GM12891 (cell line): ENCODE measurements around the gene MYRF.

Source experiments
- DNase-seq: peaks from one replicate; pipeline ENCODE4 v3.0.0; 2011; ENCODE audit warnings: low spot score; ENCODE audit not compliant: insufficient read length
- FAIRE-seq: peaks from 2 replicates; lab custom pipeline; 2011; peaks lifted over from hg19 to GRCh38; lab: Jason Lieb, UNC
- PAX5 ChIP-seq: IDR thresholded peaks from 2 replicates; pipeline ENCODE4 v1.6.1; 2011; ENCODE audit warnings: low read length, moderate library complexity, mild to moderate bottlenecking; ENCODE audit not compliant: insufficient read depth, severe bottlenecking
- POLR2A ChIP-seq: IDR thresholded peaks from 2 replicates; pipeline ENCODE4 v1.6.1; 2011; ENCODE audit warnings: low read depth, low read length, control low read depth
- POLR2AphosphoS5 ChIP-seq: IDR thresholded peaks from 2 replicates; pipeline ENCODE4 v1.6.1; 2011; ENCODE audit warnings: low read depth, low read length, control low read depth
- POU2F2 ChIP-seq: IDR thresholded peaks from 2 replicates; pipeline ENCODE4 v1.6.1; 2011; ENCODE audit warnings: low read depth, mild to moderate bottlenecking, control low read depth, low read length, moderate library complexity
- SPI1 ChIP-seq: IDR thresholded peaks from 2 replicates; pipeline ENCODE4 v1.6.1; 2011; ENCODE audit warnings: low read depth, low read length, control low read depth
- TAF1 ChIP-seq: IDR thresholded peaks from 2 replicates; pipeline ENCODE4 v1.6.1; 2011; ENCODE audit warnings: low read depth, low read length, control low read depth

MYRF gene

GRCh38 chr11:61799665-61800284 lies 47.3 kb downstream of the MYRF start:
- TF ChIP-seq POU2F2 (no peak), PAX5 (no peak), POLR2AphosphoS5 (no peak), SPI1 (no peak), TAF1 (no peak), POLR2A (no peak)
- FAIRE-seq, result no peak
- DNase-seq, result no peak

DNA sequence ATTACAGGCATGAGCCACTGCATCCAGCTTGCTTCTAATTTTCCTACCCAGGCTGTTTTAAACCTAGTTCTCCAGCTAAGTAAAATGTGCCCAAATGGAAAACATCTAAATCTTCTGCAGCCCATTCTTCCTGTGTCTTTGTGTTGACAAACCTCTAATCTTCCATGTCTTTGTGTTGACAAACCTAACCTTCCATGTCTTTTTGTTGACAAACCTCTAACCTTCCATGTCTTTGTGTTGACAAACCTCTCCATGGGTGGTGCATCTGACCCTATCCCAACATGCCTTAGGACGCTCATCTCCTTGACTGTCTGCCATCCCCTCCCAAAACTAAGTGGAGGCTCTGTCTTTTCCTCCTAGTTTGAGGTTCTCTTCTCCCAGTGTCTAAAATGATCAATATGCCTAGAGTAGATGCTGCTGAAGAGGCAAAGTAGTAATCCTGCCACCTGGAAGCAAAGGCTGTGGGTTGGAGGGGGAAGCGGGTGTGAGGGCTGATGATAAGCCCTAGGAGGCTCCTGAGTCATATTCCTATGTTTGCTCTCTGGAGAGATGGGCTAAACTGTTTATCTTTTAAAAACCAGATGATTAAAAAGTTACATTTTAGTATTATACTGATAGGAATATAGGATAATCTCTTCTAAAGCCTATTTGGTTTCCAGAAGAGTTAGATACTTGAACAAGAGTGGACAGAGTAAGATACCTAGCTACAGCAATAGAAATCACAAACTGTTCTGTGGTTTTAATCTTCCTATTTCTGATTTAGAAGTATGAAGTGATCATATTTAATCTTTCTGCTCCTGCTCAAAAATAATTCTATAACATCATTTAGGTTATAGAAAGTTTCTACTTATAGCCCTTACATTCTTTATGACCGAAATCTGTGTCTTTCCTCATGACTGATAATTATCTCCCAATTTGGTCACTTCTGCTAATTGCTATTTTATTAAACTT lies 48.2 kb downstream of the MYRF start:
- TF ChIP-seq POLR2A (no peak), PAX5 (no peak), SPI1 (no peak), TAF1 (no peak), POLR2AphosphoS5 (no peak), POU2F2 (no peak)
- FAIRE-seq, result no peak
- no peak for DNase-seq

DNA sequence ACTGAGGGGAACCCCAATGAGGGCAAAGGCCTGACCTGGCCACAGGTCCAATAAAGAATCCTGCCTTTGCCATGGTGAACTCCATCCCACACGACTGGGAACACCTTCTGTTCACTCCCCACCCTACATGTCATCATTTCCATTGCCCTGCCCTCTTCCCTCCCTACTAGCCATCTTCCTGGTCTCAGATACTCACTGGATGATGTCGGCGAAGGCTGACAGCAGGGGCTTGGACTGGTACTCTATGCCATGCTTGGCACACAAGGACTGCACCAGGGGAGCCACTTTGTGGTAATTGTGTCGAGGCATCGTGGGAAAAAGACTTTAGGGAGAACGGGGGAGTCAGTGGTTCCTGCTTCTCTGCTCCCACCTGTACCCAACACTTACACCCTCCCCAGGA lies 50.2 kb downstream of the MYRF start:
- FAIRE-seq, result no peak

GRCh38 chr11:61803889-61804647 lies 51.6 kb downstream of the MYRF start:
- TF ChIP-seq TAF1, result no peak
- no peak for TF ChIP-seq PAX5
- TF ChIP-seq POLR2A, result no peak
- no peak for TF ChIP-seq POU2F2
- TF ChIP-seq SPI1, result no peak
- no peak for TF ChIP-seq POLR2AphosphoS5
- no peak for DNase-seq
- FAIRE-seq, result no peak

More for the DNA sequence above, 50.2 kb downstream of the MYRF start:
- TF ChIP-seq SPI1 (no peak), POU2F2 (no peak)
- DNase-seq, result no peak

DNA sequence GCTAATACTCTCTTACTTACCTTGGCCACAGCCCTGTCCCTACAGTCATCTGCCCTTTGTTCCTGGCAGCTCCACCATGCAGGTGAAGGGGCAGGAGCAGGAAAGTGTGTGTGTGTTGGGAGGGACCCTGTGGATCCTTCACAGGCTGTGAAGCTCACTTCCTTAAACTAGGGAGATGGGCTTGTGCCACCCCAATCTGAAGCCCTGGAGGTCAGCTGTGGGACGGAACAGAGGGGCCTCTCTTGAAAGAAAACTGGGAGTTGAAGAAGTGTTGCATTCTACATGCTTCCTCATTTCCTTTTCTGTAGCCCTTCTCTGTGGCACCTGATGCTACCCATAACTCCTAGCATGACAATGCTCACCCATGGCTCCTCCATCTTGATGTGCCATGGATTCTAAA lies 52.7 kb downstream of the MYRF start:
- FAIRE-seq, result no peak
- TF ChIP-seq TAF1, result no peak
- no peak for TF ChIP-seq POU2F2
- no peak for TF ChIP-seq POLR2AphosphoS5
- TF ChIP-seq POLR2A, result no peak
- TF ChIP-seq SPI1, result no peak
- no peak for TF ChIP-seq PAX5
- DNase-seq, result no peak

DNA sequence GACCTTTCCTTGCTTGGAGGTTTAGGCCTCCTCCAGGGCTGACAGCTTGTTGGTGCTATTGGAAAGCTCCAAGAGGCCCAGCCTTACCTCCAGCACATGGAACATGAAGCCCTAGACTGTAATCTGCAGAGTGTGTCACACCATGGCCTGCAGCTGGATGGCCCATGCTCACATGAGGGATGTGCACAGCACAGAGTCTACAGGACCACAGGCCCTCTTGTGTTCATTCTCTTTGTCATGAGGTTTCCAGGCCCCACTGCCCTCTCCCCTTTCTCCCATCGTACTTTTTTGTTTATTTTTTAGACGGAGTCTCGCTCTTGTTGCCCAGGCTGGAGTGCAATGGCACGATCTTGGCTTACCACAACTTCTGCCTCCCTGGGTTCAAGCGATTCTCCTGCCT lies 54.3 kb downstream of the MYRF start:
- TF ChIP-seq SPI1 (no peak), POLR2AphosphoS5 (no peak), POLR2A (no peak), PAX5 (no peak), POU2F2 (no peak), TAF1 (no peak)
- DNase-seq, result no peak
- no peak for FAIRE-seq

DNA sequence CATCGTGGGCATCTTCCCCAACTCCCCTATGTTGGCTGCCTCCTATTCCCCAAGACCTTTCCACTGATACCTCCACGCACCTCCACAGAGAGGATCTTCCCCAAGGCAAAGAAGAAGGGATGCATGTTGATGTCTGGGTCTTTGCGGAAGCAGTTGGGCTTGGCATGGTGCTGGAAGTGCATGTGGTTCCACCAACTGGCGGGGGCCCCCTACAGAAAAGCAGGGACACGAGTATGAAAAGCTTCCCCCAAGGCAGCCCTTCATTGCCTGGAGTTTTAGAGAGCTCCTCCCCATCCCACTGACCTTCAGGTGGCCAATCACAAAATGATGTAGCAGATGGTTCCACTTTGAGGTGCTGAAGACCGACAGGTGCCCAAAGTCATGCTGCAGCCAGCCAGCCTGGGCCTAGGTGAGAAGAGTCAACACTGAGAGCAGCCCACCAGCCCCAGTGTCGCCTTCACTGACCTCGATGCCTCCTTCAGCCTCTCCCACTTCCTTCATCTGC lies 58.3 kb downstream of the MYRF start:
- DNase-seq (no peak), FAIRE-seq (no peak)
- TF ChIP-seq TAF1 (no peak), PAX5 (no peak), SPI1 (no peak), POLR2A (no peak), POU2F2 (no peak), POLR2AphosphoS5 (no peak)

- FAIRE-seq (no peak), DNase-seq (no peak)
- no peak for TF ChIP-seq POLR2AphosphoS5
Measured at GRCh38 chr11:61811831-61812230, 59.4 kb downstream of the MYRF start.

DNA sequence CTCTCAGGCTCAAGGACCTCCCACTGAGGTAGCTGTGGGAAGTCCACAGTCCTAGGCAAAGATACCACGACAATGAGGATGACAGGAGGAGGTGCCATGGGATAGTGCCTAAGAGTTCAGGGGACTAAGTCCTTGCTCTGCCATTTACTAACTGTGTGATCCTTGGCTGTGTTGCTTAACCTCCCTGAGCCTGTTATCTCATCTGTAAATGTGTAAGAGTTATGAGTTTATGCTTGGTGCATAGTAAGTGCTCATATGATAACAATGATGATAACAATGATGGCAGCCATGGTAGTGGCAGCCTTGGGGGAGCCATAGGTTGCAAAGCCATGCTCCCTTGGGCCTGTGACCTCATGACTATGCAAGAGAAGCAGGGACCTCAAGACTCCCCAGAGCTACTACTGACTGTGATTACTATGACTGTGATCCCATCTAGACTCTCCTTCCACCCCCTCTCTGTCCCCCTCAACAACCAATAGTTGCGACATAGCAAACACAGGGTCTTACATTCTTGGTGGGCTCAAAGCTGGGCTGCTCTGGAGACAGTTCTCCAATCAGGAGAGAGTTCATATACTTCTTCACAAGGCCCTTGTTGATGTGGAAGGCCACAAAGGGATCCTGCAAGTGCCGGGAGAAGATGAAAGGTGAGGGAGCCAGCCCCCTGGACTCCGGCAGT lies 60.4 kb downstream of the MYRF start:
- FAIRE-seq (no peak), DNase-seq (no peak)
- TF ChIP-seq SPI1 (no peak), POU2F2 (no peak), POLR2AphosphoS5 (no peak), TAF1 (no peak)
